Mammary epithelial cell (primary cell): Measurements from ENCODE around the gene TMEM131.

Experiments used
- CTCF ChIP-seq, 2 donors: IDR thresholded peaks in 1 of 2; conservative IDR thresholded peaks in 1 of 2; 2 replicates each; pipeline ENCODE4 v1.5.1; 2011 to 2012; ENCODE audit warnings: inconsistent platforms in 2 of 2, low read length in 2 of 2, mild to moderate bottlenecking in 2 of 2, control low read depth in 1 of 2, low read depth in 1 of 2; ENCODE audit not compliant: insufficient read depth in 1 of 2; ENCODE audit errors: extremely low read depth in 1 of 2
- EZH2 ChIP-seq: IDR thresholded peaks from 2 replicates; pipeline ENCODE4 v1.6.1; 2012; ENCODE audit warnings: low read length, inconsistent platforms, borderline replicate concordance

DNA sequence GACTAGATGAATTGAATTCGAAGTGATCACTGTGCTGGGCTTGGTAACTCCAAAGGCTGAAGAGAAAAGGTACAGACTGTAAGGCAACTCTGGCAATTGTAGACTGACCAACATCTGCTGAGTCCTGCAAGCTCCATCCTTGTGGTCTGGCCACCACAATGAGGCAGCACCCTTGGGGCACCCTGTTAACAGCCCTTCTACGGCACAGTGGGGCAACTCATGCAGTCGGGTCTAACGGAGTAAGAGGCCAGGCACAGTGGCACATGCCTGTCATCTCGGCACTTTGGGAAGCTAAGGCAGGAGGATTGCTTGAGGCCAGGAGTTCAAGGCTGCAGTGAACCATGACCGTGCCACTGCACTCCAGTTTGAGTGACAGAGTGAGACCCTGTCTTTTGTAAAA is 155.6 kb downstream of the TMEM131 start:
- TF ChIP-seq EZH2 (no peak), CTCF (conservative IDR thresholded peaks at IDR 0.05 in 1 of 2, IDR thresholded peaks at IDR 0.05 in 1 of 2; ENCODE audit: extremely low read depth in 1 of 2, insufficient read depth in 1 of 2, low read depth in 1 of 2, low read length in 2 of 2) (no peak)
